SK-N-SH treated with all-trans-retinoic acid at 6 μM for 48 hours (cell line): ENCODE results near the gene MPPED1.

Source experiments
- ATAC-seq: fragments of 200-7000 bp; cut with Tn5 transposase; 3 replicates; pipeline ENCODE4 v1.9.1; 2020; ENCODE audit warnings: mild to moderate bottlenecking, moderate library complexity
- ARNTL ChIP-seq: fragments of 450-650 bp; formaldehyde crosslinking; IDR thresholded peaks from 2 replicates; pipeline ENCODE4 v1.5.0; 2020; ENCODE audit warnings: low read depth, mild to moderate bottlenecking, moderate library complexity, borderline replicate concordance
- BACH2 ChIP-seq: fragments of 250-450 bp; sonication (Bioruptor Pico); IDR thresholded peaks from 2 replicates; pipeline ENCODE4 v1.9.0; 2021; ENCODE audit warnings: mild to moderate bottlenecking, borderline replicate concordance
- CREB5 ChIP-seq: fragments of 250-450 bp; sonication (Bioruptor Pico); IDR thresholded peaks from 2 replicates; pipeline ENCODE4 v1.5.1; 2020; ENCODE audit warnings: low read depth, mild to moderate bottlenecking, moderate library complexity
- CSDC2 ChIP-seq: fragments of 250-450 bp; sonication (Bioruptor Pico); IDR thresholded peaks from 2 replicates; pipeline ENCODE4 v1.5.0; 2020; ENCODE audit warnings: mild to moderate bottlenecking, moderate library complexity
- CSRNP3 ChIP-seq: fragments of 250-450 bp; sonication (Bioruptor Pico); IDR thresholded peaks from 2 replicates; pipeline ENCODE4 v1.5.1; 2021; ENCODE audit warnings: mild to moderate bottlenecking, moderate library complexity
- ESRRG ChIP-seq: fragments of 250-450 bp; sonication (Bioruptor Pico); IDR thresholded peaks from 2 replicates; pipeline ENCODE4 v1.6.1; 2021; ENCODE audit warnings: mild to moderate bottlenecking
- GLIS3 ChIP-seq: fragments of 250-450 bp; sonication (Bioruptor Pico); IDR thresholded peaks from 2 replicates; pipeline ENCODE4 v1.5.0; 2020; ENCODE audit warnings: mild to moderate bottlenecking, moderate library complexity
- ISL1 ChIP-seq: fragments of 250-450 bp; sonication (Bioruptor Pico); IDR thresholded peaks from 2 replicates; pipeline ENCODE4 v2.1.2; 2022; ENCODE audit warnings: mild to moderate bottlenecking, moderate library complexity
- POU6F1 ChIP-seq: fragments of 250-450 bp; sonication (Bioruptor Pico); IDR thresholded peaks from 2 replicates; pipeline ENCODE4 v1.8.0; 2021; ENCODE audit warnings: low read depth, mild to moderate bottlenecking, moderate library complexity, borderline replicate concordance
- SNAI2 ChIP-seq: fragments of 250-450 bp; sonication (Bioruptor Pico); IDR thresholded peaks from 2 replicates; pipeline ENCODE4 v1.5.0; 2020; ENCODE audit warnings: mild to moderate bottlenecking, moderate library complexity
- TCF4 ChIP-seq: fragments of 250-450 bp; sonication (Bioruptor Pico); IDR thresholded peaks from 2 replicates; pipeline ENCODE4 v1.8.0; 2021; ENCODE audit warnings: mild to moderate bottlenecking, moderate library complexity, borderline replicate concordance
- TOX ChIP-seq: fragments of 250-450 bp; sonication (Bioruptor Pico); IDR thresholded peaks from 2 replicates; pipeline ENCODE4 v1.8.0; 2021; ENCODE audit warnings: mild to moderate bottlenecking, moderate library complexity, borderline replicate concordance
- TSHZ2 ChIP-seq: fragments of 250-450 bp; sonication (Bioruptor Pico); IDR thresholded peaks from 2 replicates; pipeline ENCODE4 v1.5.0; 2020; ENCODE audit warnings: mild to moderate bottlenecking, moderate library complexity
- ZC3H10 ChIP-seq: fragments of 250-450 bp; sonication (Bioruptor Pico); IDR thresholded peaks from 2 replicates; pipeline ENCODE4 v1.5.1; 2021; ENCODE audit warnings: mild to moderate bottlenecking, moderate library complexity
- ZFP30 ChIP-seq: fragments of 450-650 bp; formaldehyde crosslinking; IDR thresholded peaks from 2 replicates; pipeline ENCODE4 v1.5.0; 2022; ENCODE audit warnings: mild to moderate bottlenecking, moderate library complexity
- ZNF70 ChIP-seq: fragments of 450-650 bp; formaldehyde crosslinking; IDR thresholded peaks from 2 replicates; pipeline ENCODE4 v1.5.0; 2020; ENCODE audit warnings: mild to moderate bottlenecking, moderate library complexity
- ZNF8 ChIP-seq: fragments of 450-650 bp; formaldehyde crosslinking; IDR thresholded peaks from 2 replicates; pipeline ENCODE4 v1.5.0; 2020; ENCODE audit warnings: mild to moderate bottlenecking, moderate library complexity

Gene MPPED1

GRCh38 chr22:43432883-43433415 is 21.1 kb downstream of the MPPED1 start (continued):
- TF ChIP-seq TSHZ2 (CRISPR knock-in tag), result no peak
- no peak for TF ChIP-seq ESRRG
- no peak for TF ChIP-seq ARNTL (CRISPR knock-in tag)

GRCh38 chr22:43433451-43434274 is 21.8 kb downstream of the MPPED1 start:
- ATAC-seq, result no peak
- TF ChIP-seq ARNTL (CRISPR knock-in tag) (no peak), ESRRG (no peak), ISL1 (CRISPR knock-in tag) (no peak), TSHZ2 (CRISPR knock-in tag) (no peak)

GRCh38 chr22:43434275-43434927 is 22.6 kb downstream of the MPPED1 start:
- no peak for TF ChIP-seq TOX (CRISPR knock-in tag)
- no peak for TF ChIP-seq TCF4 (CRISPR knock-in tag)
- TF ChIP-seq, all 23 proteins: peak for 0
- ATAC-seq, result no peak

- TF ChIP-seq CSRNP3 (no peak), ZC3H10 (no peak), POU6F1 (CRISPR knock-in tag) (no peak), SNAI2 (no peak), ISL1 (CRISPR knock-in tag) (no peak), CREB5 (CRISPR knock-in tag) (no peak), ARNTL (CRISPR knock-in tag) (no peak), TOX (CRISPR knock-in tag) (no peak), ZNF70 (CRISPR knock-in tag) (no peak), GLIS3 (no peak), BACH2 (CRISPR knock-in tag) (no peak), CSDC2 (no peak), TCF4 (CRISPR knock-in tag) (no peak), ZFP30 (CRISPR knock-in tag) (no peak), ZNF8 (no peak)
- ATAC-seq, result no peak
Observed at GRCh38 chr22:43434928-43435311, 23.1 kb downstream of the MPPED1 start.
